B cell (primary cell): Measurements from ENCODE around the gene GAMT. TPM values are rescaled to one million over a fixed set of nuclear protein-coding genes. Genes with fewer than 3 reads are reported as not detected.

Experiments
- ATAC-seq: fragments of 200-7000 bp; cut with Tn5 transposase; one replicate; pipeline ENCODE4 v1.10.0; 2021; ENCODE audit warnings: low read depth, mild to moderate bottlenecking, moderate number of reproducible peaks, moderate library complexity
- CTCF ChIA-PET: fragments of 350-600 bp; sonication (Branson Sonifier 250); formaldehyde crosslinking; loops from one replicate; lab custom pipeline; 2021; ENCODE audit warnings: antibody characterized with exemption, inconsistent platforms; lab: Charles Lee
- POLR2A ChIA-PET: fragments of 350-600 bp; sonication (Branson Sonifier 250); formaldehyde crosslinking; loops from one replicate; lab custom pipeline; 2021; ENCODE audit warnings: antibody characterized with exemption; lab: Charles Lee
- DNase-seq: peaks from one replicate; pipeline ENCODE4 v3.0.0; 2013
- H2AFZ ChIP-seq: 2 replicates; pipeline ENCODE4 v1.6.1; 2012; ENCODE audit warnings: mild to moderate bottlenecking, low read depth, low read length; ENCODE audit not compliant: insufficient read depth, poor library complexity, severe bottlenecking
- H3K27ac ChIP-seq, 2 donors: 1 replicate in 1 of 2; 2 replicates in 1 of 2; pipeline ENCODE4 v1.5.1; 2012 to 2013; ENCODE audit warnings: low read length in 2 of 2, mild to moderate bottlenecking in 2 of 2, moderate library complexity in 1 of 2
- H3K27me3 ChIP-seq, 4 experiments: fragments of 200-600 bp in 1 of 4; sonication (generic) in 1 of 4; replicated peaks in 1 of 4; 1 replicate in 2 of 4; 2 replicates in 2 of 4; pipeline versions ENCODE4 v1.6.1 to v1.7.0; 2013 to 2016; ENCODE audit warnings: low read length in 3 of 4, mild to moderate bottlenecking in 2 of 4, mixed read lengths in 1 of 4, moderate library complexity in 1 of 4; ENCODE audit not compliant: insufficient read depth in 4 of 4, control insufficient read depth in 3 of 4; ENCODE audit errors: control extremely low read depth in 1 of 4
- H3K36me3 ChIP-seq, 2 experiments: replicated peaks in 1 of 2; 1 replicate in 1 of 2; 2 replicates in 1 of 2; pipeline versions ENCODE4 v1.6.1 to v1.7.1; 2013; ENCODE audit warnings: low read length in 1 of 2; ENCODE audit not compliant: insufficient read depth in 2 of 2, control insufficient read depth in 1 of 2; ENCODE audit errors: control extremely low read depth in 1 of 2, extremely low read depth in 1 of 2
- H3K4me1 ChIP-seq, 2 donors: fragments of 200-600 bp in 1 of 2; sonication (generic) in 1 of 2; 1 replicate in 1 of 2; 2 replicates in 1 of 2; pipeline versions ENCODE4 v1.5.1 to v1.6.1; 2013 to 2017; ENCODE audit warnings: low read length in 2 of 2; ENCODE audit not compliant: control insufficient read depth in 2 of 2, insufficient read depth in 2 of 2
- H3K4me2 ChIP-seq: replicated peaks from 2 replicates; pipeline ENCODE3; 2012; ENCODE audit warnings: mild to moderate bottlenecking, low read depth, low read length; ENCODE audit not compliant: poor library complexity, severe bottlenecking
- H3K4me3 ChIP-seq, 5 experiments: fragments of 200-600 bp in 1 of 5; sonication (generic) in 1 of 5; 1 replicate in 3 of 5; 2 replicates in 2 of 5; pipeline versions ENCODE4 v1.5.1 to v1.7.0; 2011 to 2016; ENCODE audit warnings: low read length in 4 of 5, mild to moderate bottlenecking in 4 of 5, low read depth in 2 of 5, control low read depth in 1 of 5, moderate library complexity in 1 of 5; ENCODE audit not compliant: insufficient read depth in 1 of 5; ENCODE audit errors: control extremely low read depth in 1 of 5, extremely low read depth in 1 of 5
- H3K79me2 ChIP-seq: fragments of 200-600 bp; sonication (generic); one replicate; pipeline ENCODE4 v1.6.0; 2016; ENCODE audit warnings: low read length; ENCODE audit not compliant: control insufficient read depth, insufficient read depth
- H3K9ac ChIP-seq: fragments of 200-600 bp; sonication (generic); 2 replicates; pipeline ENCODE4 v1.6.1; 2017; ENCODE audit warnings: mild to moderate bottlenecking, low read length, moderate library complexity
- H3K9me3 ChIP-seq, 3 donors: one replicate each; pipeline versions ENCODE4 v1.6.1 to v1.7.1; 2013; ENCODE audit warnings: low read length in 2 of 3; ENCODE audit not compliant: control insufficient read depth in 2 of 3, insufficient read depth in 1 of 3; ENCODE audit errors: control extremely low read depth in 1 of 3
- H4K20me1 ChIP-seq: 2 replicates; pipeline ENCODE4 v1.6.0; 2012; ENCODE audit warnings: mild to moderate bottlenecking, low read length; ENCODE audit not compliant: insufficient read depth, control insufficient read depth, poor library complexity, severe bottlenecking
- H3K27ac Mint-ChIP-seq: one replicate; pipeline ENCODE4 v1.8.0; 2021; ENCODE audit warnings: mixed read lengths
- H3K27me3 Mint-ChIP-seq: one replicate; pipeline ENCODE4 v1.8.0; 2021; ENCODE audit warnings: mixed read lengths
- H3K4me1 Mint-ChIP-seq: one replicate; pipeline ENCODE4 v1.8.0; 2021; ENCODE audit warnings: mixed read lengths
- H3K4me3 Mint-ChIP-seq: one replicate; pipeline ENCODE4 v1.8.0; 2021; ENCODE audit warnings: mixed read lengths
- H3K9me3 Mint-ChIP-seq: one replicate; pipeline ENCODE4 v1.8.0; 2022; ENCODE audit warnings: mixed read lengths; ENCODE audit not compliant: insufficient read depth
- EZH2 ChIP-seq: IDR thresholded peaks from 2 replicates; pipeline ENCODE4 v1.6.1; 2012; ENCODE audit warnings: borderline replicate concordance, low read depth, mild to moderate bottlenecking, moderate library complexity, low read length; ENCODE audit not compliant: insufficient read depth, poor library complexity, severe bottlenecking
- WGBS: methylation state at CpG from one replicate; pipeline ENCODE4 v1.1.5; 2013; ENCODE audit warnings: missing lambda C conversion rate; ENCODE audit not compliant: insufficient coverage; 5-methylcytosine and 5-hydroxymethylcytosine counted together
- intact Hi-C: fragments of 100-400 bp; cut with micrococcal nuclease; formaldehyde crosslinking; loops from one replicate; pipeline ENCODE4 v1.10.0; 2022
- polyA plus RNA-seq: library from polyadenylated mRNA; depleted of rRNA; stranded (reverse); fragments of >200 nt; gene quantifications from 2 replicates; pipeline ENCODE4 v1.2.3, GENCODE V29; 2012
- total RNA-seq, 2 donors: library from RNA; stranded (reverse); fragments of 120-200 nt in 1 of 2; gene quantifications; 1 replicate in 1 of 2; 2 replicates in 1 of 2; pipeline versions ENCODE4 v1.2.3 to v1.2.4, GENCODE V29; 2013 to 2022
- TF ChIP-seq, protein P1 (sequence below): fragments of 200-600 bp; IDR thresholded peaks from one replicate; pipeline ENCODE4 v1.8.0; 2022; ENCODE audit warnings: antibody characterized with exemption, mild to moderate bottlenecking

GAMT gene
- total and polyA plus RNA-seq, 2 donors (not counting 1 experiment from before 2014, with no cell fraction given), result 8.8 to 12.1 TPM

DNA sequence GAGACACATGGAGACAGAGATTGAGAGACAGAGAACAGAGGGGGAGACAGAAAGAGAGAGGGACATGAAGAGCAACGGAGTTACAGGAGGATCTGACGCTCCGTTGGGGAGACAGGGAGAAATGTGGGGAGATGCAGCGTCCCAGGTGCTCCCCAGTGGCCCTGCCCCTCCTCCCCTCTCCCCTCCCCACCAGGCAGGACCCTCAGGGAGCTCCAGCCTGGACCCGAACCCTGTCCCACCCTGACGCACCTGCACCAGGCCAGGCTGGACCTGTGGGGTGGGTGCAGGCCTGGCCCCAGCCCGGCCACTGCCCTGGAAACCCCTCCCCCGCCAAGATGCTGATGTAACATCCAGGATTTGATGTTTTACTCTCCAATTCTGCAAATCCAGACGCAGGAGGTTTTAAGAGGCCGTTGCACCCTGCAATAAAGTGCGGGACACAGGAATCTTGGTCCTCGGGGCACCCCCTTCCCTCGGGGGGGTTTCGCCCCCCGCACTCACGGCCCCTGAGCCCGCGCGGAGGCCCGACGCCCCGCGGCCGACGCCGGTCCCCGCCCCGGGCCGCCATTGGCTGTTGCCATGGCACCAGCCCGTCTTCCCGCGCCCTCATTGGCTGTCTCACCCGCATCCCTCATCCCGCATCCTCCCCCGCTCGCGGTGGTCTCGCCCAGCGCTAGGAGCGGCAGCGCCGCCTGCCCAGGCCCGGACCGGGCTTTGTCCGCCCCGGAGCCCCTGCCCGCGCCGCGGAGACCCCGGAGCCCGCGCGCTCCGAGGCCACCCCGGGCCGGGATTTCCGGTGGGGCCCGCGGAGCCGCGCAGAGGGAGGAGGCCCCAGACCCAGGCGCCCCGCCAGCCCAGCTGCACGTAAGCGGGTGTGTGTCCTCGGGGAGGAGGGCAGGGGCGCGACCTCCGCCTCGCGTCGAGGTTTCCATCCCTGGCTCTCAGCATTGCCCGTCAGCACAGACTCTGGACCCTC lies 48.4 kb upstream of the GAMT start, which contains the start of gene APC2:
TSS of gene APC2 (plus strand) at position 655 of the 976 bp plus-strand sequence. CDS start 2,881 bp downstream, outside the sequence.
- Histone ChIP-seq H3K9me3 (peaks cover 0 to 42% (median 0%) of the 10 kb centered on the region in 3 donors), H4K20me1 (peaks cover 24% of the 10 kb centered on the region), H3K27ac (no peak within 1 kb of the TSS), H3K36me3 (no peaks in the 10 kb centered on the region), H3K4me2 (peak within 1 kb of the TSS; percentile 65), H3K4me1 (peaks cover 31 to 37% of the 10 kb centered on the region in 2 donors), H3K79me2 (no peaks in the 10 kb centered on the region), H3K4me3 (no peak within 1 kb of the TSS), H3K27me3 (peaks cover 0 to 82% (median 50%) of the 10 kb centered on the region in 4 experiments), H3K9ac (no peak within 1 kb of the TSS), H2AFZ (no peak within 1 kb of the TSS)
- TF ChIP-seq, protein P1, sequence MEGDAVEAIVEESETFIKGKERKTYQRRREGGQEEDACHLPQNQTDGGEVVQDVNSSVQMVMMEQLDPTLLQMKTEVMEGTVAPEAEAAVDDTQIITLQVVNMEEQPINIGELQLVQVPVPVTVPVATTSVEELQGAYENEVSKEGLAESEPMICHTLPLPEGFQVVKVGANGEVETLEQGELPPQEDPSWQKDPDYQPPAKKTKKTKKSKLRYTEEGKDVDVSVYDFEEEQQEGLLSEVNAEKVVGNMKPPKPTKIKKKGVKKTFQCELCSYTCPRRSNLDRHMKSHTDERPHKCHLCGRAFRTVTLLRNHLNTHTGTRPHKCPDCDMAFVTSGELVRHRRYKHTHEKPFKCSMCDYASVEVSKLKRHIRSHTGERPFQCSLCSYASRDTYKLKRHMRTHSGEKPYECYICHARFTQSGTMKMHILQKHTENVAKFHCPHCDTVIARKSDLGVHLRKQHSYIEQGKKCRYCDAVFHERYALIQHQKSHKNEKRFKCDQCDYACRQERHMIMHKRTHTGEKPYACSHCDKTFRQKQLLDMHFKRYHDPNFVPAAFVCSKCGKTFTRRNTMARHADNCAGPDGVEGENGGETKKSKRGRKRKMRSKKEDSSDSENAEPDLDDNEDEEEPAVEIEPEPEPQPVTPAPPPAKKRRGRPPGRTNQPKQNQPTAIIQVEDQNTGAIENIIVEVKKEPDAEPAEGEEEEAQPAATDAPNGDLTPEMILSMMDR, result no peak
- TF ChIP-seq EZH2, result peak; percentile 87
- POLR2A ChIA-PET, result no interaction called here
- WGBS, result 4% methylated on average over 65 of the region's 74 CpGs
- CTCF ChIA-PET, result no interaction called here
- Mint-ChIP-seq H3K27me3 (peaks cover 38% of the 10 kb centered on the region), H3K4me1 (peaks cover 32% of the 10 kb centered on the region), H3K4me3 (peak within 1 kb of the TSS; percentile 33), H3K9me3 (no peaks in the 10 kb centered on the region), H3K27ac (no peak within 1 kb of the TSS)
- no peak for ATAC-seq
- intact Hi-C loops, result no loop called here
- peak; percentile 55 for DNase-seq

DNA sequence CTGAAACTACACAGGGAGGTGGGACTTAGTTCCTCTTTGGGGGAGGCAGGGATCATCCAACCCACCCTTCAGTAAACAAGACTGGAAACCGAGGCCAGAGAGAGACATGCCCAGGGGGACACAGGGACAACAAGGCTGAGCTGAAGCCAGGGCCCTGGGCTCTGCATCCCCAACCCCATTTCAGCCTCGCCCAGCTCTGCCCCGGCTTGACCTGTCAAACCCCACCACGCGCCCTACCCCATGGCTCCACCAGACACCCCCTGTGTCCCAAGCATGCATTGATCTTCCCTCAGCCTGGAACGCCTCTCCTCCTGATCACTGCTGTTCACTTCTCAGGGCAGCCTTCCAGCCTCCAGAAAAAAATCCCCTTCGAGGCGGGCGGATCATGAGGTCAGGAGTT lies 46.6 kb upstream of the GAMT start:
- DNase-seq (no peak), ATAC-seq (no peak)
- Histone ChIP-seq H3K79me2 (no peaks in the 10 kb centered on the region), H3K9me3 (peaks cover 0 to 29% (median 0%) of the 10 kb centered on the region in 3 donors), H3K36me3 (no peaks in the 10 kb centered on the region), H3K27me3 (peaks cover 0 to 68% (median 43%) of the 10 kb centered on the region in 4 experiments), H3K9ac (no peak overlapping the region), H3K4me2 (no peak overlapping the region), H3K4me1 (peaks cover 19 to 33% of the 10 kb centered on the region in 2 donors), H3K4me3 (no peak overlapping the region), H2AFZ (no peak overlapping the region), H4K20me1 (peaks cover 34% of the 10 kb centered on the region), H3K27ac (no peak overlapping the region)
- intact Hi-C loops, result no loop called here
- H3K4me1 Mint-ChIP-seq, result peaks cover 29% of the 10 kb centered on the region
- ChIA-PET POLR2A (interaction anchor here (0.6 kb wide), 1 partner anchor 32 kb away, joined by 3 read pairs; no protein-coding TSS in a partner anchor), CTCF (no interaction called here)
- 87% methylated on average over 9 of the region's 9 CpGs for WGBS
- H3K9me3 Mint-ChIP-seq, result no peaks in the 10 kb centered on the region
- peaks cover 34% of the 10 kb centered on the region for H3K27me3 Mint-ChIP-seq
- H3K27ac Mint-ChIP-seq, result no peak overlapping the region
- H3K4me3 Mint-ChIP-seq, result peak overlapping the region; percentile 39
- TF ChIP-seq, protein P1, result no peak
- TF ChIP-seq EZH2, result no peak
